Activated CD4-positive, alpha-beta T cell treated with anti-CD3 and anti-CD28 coated beads, Interleukin-2, amount 10 ng/mL, durations not matched to agents 7 days and 5 days (primary cell): ENCODE results near the gene CLTB. TPM values are rescaled to one million over a fixed set of nuclear protein-coding genes. Genes with fewer than 3 reads are reported as not detected.

Experiments used
- CTCF ChIA-PET: fragments of 350-600 bp; sonication (Branson Sonifier 250); formaldehyde crosslinking; loops from one replicate; lab custom pipeline; 2021; ENCODE audit warnings: antibody characterized with exemption; lab: Charles Lee
- POLR2A ChIA-PET: fragments of 350-600 bp; sonication (Branson Sonifier 250); formaldehyde crosslinking; loops from one replicate; lab custom pipeline; 2021; ENCODE audit warnings: antibody characterized with exemption; lab: Charles Lee
- DNase-seq: peaks from one replicate; pipeline ENCODE4 v3.0.0-alpha.2; 2020
- H3K27ac Mint-ChIP-seq: one replicate; pipeline ENCODE4 v1.8.0; 2021; ENCODE audit warnings: mild to moderate bottlenecking, moderate library complexity, mixed read lengths
- H3K27me3 Mint-ChIP-seq: one replicate; pipeline ENCODE4 v1.8.0; 2021; ENCODE audit warnings: mixed read lengths
- H3K36me3 Mint-ChIP-seq: one replicate; pipeline ENCODE4 v1.8.0; 2021; ENCODE audit warnings: low read depth, mixed read lengths
- H3K4me1 Mint-ChIP-seq: one replicate; pipeline ENCODE4 v1.8.0; 2021; ENCODE audit warnings: mixed read lengths
- H3K4me3 Mint-ChIP-seq: one replicate; pipeline ENCODE4 v1.8.0; 2021; ENCODE audit warnings: mild to moderate bottlenecking, moderate library complexity, mixed read lengths
- H3K9me3 Mint-ChIP-seq: one replicate; pipeline ENCODE4 v1.8.0; 2021; ENCODE audit warnings: mixed read lengths
- total RNA-seq, 2 experiments: library from RNA; stranded (reverse); gene quantifications; one replicate each; pipeline ENCODE4 v1.2.3, GENCODE V29; 2021

Gene CLTB
- total RNA-seq, 2 experiments from 2014 or later, result 53.8 to 65.8 TPM

GRCh38 chr5:176383248-176383905 is 33.0 kb downstream of the CLTB start:
- no peaks in the 10 kb centered on the region for H3K27me3 Mint-ChIP-seq
- no peaks in the 10 kb centered on the region for H3K9me3 Mint-ChIP-seq
- POLR2A ChIA-PET, result no interaction called here
- H3K36me3 Mint-ChIP-seq, result peaks cover 55% of the 10 kb centered on the region
- H3K4me1 Mint-ChIP-seq, result peaks cover 25% of the 10 kb centered on the region
- no peak overlapping the region for H3K27ac Mint-ChIP-seq
- DNase-seq, result no peak
- no peak overlapping the region for H3K4me3 Mint-ChIP-seq
- CTCF ChIA-PET, result interaction anchor here (0.9 to 2.9 kb wide), 2 partner anchors 12 to 22 kb away, joined by 3 to 11 read pairs; partner anchors contain the start of gene KIAA1191

GRCh38 chr5:176382721-176383120 is 33.6 kb downstream of the CLTB start:
- H3K27ac Mint-ChIP-seq, result no peak overlapping the region
- no peaks in the 10 kb centered on the region for H3K27me3 Mint-ChIP-seq
- DNase-seq, result no peak
- ChIA-PET CTCF (interaction anchor here (1.6 to 2.9 kb wide), 2 partner anchors 11 to 20 kb away, joined by 5 to 11 read pairs; partner anchors contain the start of gene KIAA1191), POLR2A (no interaction called here)
- H3K4me3 Mint-ChIP-seq, result no peak overlapping the region
- H3K36me3 Mint-ChIP-seq, result peaks cover 52% of the 10 kb centered on the region
- H3K9me3 Mint-ChIP-seq, result no peaks in the 10 kb centered on the region
- peaks cover 23% of the 10 kb centered on the region for H3K4me1 Mint-ChIP-seq

- no peak overlapping the region for H3K4me3 Mint-ChIP-seq
- H3K9me3 Mint-ChIP-seq, result no peaks in the 10 kb centered on the region
- POLR2A ChIA-PET, result no interaction called here
- no peaks in the 10 kb centered on the region for H3K27me3 Mint-ChIP-seq
- peaks cover 51% of the 10 kb centered on the region for H3K36me3 Mint-ChIP-seq
- CTCF ChIA-PET, result interaction anchor here (1.6 kb wide), 1 partner anchor 20 kb away, joined by 5 read pairs; the partner anchor contains the start of gene KIAA1191
- DNase-seq, result no peak
- H3K4me1 Mint-ChIP-seq, result peaks cover 15% of the 10 kb centered on the region
- H3K27ac Mint-ChIP-seq, result no peak overlapping the region
Measured at GRCh38 chr5:176381979-176382378, 34.4 kb downstream of the CLTB start.

- H3K27ac Mint-ChIP-seq, result no peak overlapping the region
- peaks cover 10% of the 10 kb centered on the region for H3K4me1 Mint-ChIP-seq
- peaks cover 49% of the 10 kb centered on the region for H3K36me3 Mint-ChIP-seq
- no peak overlapping the region for H3K4me3 Mint-ChIP-seq
- no peaks in the 10 kb centered on the region for H3K9me3 Mint-ChIP-seq
- ChIA-PET CTCF (interaction anchor here (1.6 kb wide), 1 partner anchor 19 kb away, joined by 5 read pairs; the partner anchor contains the start of gene KIAA1191), POLR2A (no interaction called here)
- DNase-seq, result no peak
- H3K27me3 Mint-ChIP-seq, result no peaks in the 10 kb centered on the region
Measured at GRCh38 chr5:176381423-176381822, 34.9 kb downstream of the CLTB start.

- ChIA-PET CTCF (no interaction called here), POLR2A (no interaction called here)
- peaks cover 35% of the 10 kb centered on the region for H3K36me3 Mint-ChIP-seq
- no peaks in the 10 kb centered on the region for H3K9me3 Mint-ChIP-seq
- no peak overlapping the region for H3K27ac Mint-ChIP-seq
- no peak for DNase-seq
- no peaks in the 10 kb centered on the region for H3K4me1 Mint-ChIP-seq
- H3K4me3 Mint-ChIP-seq, result no peak overlapping the region
- H3K27me3 Mint-ChIP-seq, result no peaks in the 10 kb centered on the region
Measured at GRCh38 chr5:176379881-176380280, 36.5 kb downstream of the CLTB start.

- peaks cover 2% of the 10 kb centered on the region for H3K36me3 Mint-ChIP-seq
- no peak overlapping the region for H3K4me3 Mint-ChIP-seq
- no peaks in the 10 kb centered on the region for H3K9me3 Mint-ChIP-seq
- DNase-seq, result no peak
- no peaks in the 10 kb centered on the region for H3K27me3 Mint-ChIP-seq
- CTCF ChIA-PET, result interaction anchor here (1.5 to 2.8 kb wide), 3 partner anchors 11 to 31 kb away, joined by 3 to 11 read pairs (median 5); no protein-coding TSS in a partner anchor
- no peak overlapping the region for H3K27ac Mint-ChIP-seq
- POLR2A ChIA-PET, result no interaction called here
- no peaks in the 10 kb centered on the region for H3K4me1 Mint-ChIP-seq
Measured at GRCh38 chr5:176373100-176373818, 43.1 kb downstream of the CLTB start.

GRCh38 chr5:176371621-176372539 is 44.5 kb downstream of the CLTB start:
- H3K4me1 Mint-ChIP-seq, result peaks cover 6% of the 10 kb centered on the region
- ChIA-PET POLR2A (no interaction called here), CTCF (interaction anchor here (1.5 to 2.8 kb wide), 2 partner anchors 12 to 32 kb away, joined by 3 to 11 read pairs; no protein-coding TSS in a partner anchor)
- no peak overlapping the region for H3K27ac Mint-ChIP-seq
- H3K4me3 Mint-ChIP-seq, result no peak overlapping the region
- H3K36me3 Mint-ChIP-seq, result peaks cover 9% of the 10 kb centered on the region
- DNase-seq, result no peak
- no peaks in the 10 kb centered on the region for H3K9me3 Mint-ChIP-seq
- no peaks in the 10 kb centered on the region for H3K27me3 Mint-ChIP-seq

- Mint-ChIP-seq H3K27ac (no peak overlapping the region), H3K36me3 (peaks cover 12% of the 10 kb centered on the region)
Measured at GRCh38 chr5:176369934-176370711, 46.2 kb downstream of the CLTB start.

GRCh38 chr5:176368726-176369125 is 47.6 kb downstream of the CLTB start:
- ChIA-PET CTCF (interaction anchor here (0.5 kb wide), 1 partner anchor 239 kb away, joined by 4 read pairs; no protein-coding TSS in a partner anchor), POLR2A (no interaction called here)
- H3K4me3 Mint-ChIP-seq, result no peak overlapping the region

More at GRCh38 chr5:176369934-176370711, 46.2 kb downstream of the CLTB start:
- H3K27me3 Mint-ChIP-seq, result no peaks in the 10 kb centered on the region
- no peaks in the 10 kb centered on the region for H3K9me3 Mint-ChIP-seq
- DNase-seq, result no peak
- no peak overlapping the region for H3K4me3 Mint-ChIP-seq
- peaks cover 9% of the 10 kb centered on the region for H3K4me1 Mint-ChIP-seq
- POLR2A ChIA-PET, result no interaction called here
- CTCF ChIA-PET, result interaction anchor here (0.6 to 2.8 kb wide), 2 partner anchors 14 to 906 kb away, joined by 5 to 11 read pairs; no protein-coding TSS in a partner anchor

GRCh38 chr5:176366232-176366894 is 50.0 kb downstream of the CLTB start:
- H3K27ac Mint-ChIP-seq, result peak overlapping the region; percentile 91
- no peaks in the 10 kb centered on the region for H3K9me3 Mint-ChIP-seq
- peaks cover 10% of the 10 kb centered on the region for H3K36me3 Mint-ChIP-seq
- H3K4me3 Mint-ChIP-seq, result peak overlapping the region; percentile 70
- CTCF ChIA-PET, result interaction anchor here (0.5 kb wide), 1 partner anchor 910 kb away, joined by 5 read pairs; no protein-coding TSS in a partner anchor
- no peaks in the 10 kb centered on the region for H3K27me3 Mint-ChIP-seq
- no peak for DNase-seq
- peaks cover 29% of the 10 kb centered on the region for H3K4me1 Mint-ChIP-seq
- POLR2A ChIA-PET, result no interaction called here

More at GRCh38 chr5:176368726-176369125, 47.6 kb downstream of the CLTB start:
- no peaks in the 10 kb centered on the region for H3K9me3 Mint-ChIP-seq
- peaks cover 12% of the 10 kb centered on the region for H3K36me3 Mint-ChIP-seq
- no peak for DNase-seq
- H3K4me1 Mint-ChIP-seq, result peaks cover 17% of the 10 kb centered on the region
- no peak overlapping the region for H3K27ac Mint-ChIP-seq
- H3K27me3 Mint-ChIP-seq, result no peaks in the 10 kb centered on the region
